ENCODE measurements around the gene PTPRN2. TPM values are rescaled to one million over a fixed set of nuclear protein-coding genes. Genes with fewer than 3 reads are reported as not detected.

The PTPRN2 gene
- total and polyA plus RNA-seq, 8 donors = 12.2 to 49.2 (median 31.8) TPM

DNA sequence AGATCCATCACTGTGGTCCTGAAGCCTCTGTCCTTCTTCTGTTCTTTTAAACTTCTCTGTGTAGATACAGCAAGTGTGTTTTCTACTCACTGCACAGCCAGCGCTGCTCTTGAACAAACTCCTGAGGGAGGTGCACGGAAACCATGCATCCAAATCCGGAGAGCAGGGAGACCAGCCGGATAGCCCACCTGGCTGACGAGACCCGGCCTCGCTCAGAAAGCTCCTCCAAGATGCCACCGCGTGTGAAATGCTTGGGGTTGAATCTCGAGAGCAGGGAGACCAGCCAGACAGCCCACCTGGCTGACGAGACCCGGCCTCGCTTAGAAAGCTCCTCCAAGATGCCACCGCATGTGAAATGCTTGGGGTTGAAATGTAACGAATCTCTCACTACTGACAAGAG, 602.0 kb downstream of the PTPRN2 start:
- TF ChIP-seq, protein P1, sequence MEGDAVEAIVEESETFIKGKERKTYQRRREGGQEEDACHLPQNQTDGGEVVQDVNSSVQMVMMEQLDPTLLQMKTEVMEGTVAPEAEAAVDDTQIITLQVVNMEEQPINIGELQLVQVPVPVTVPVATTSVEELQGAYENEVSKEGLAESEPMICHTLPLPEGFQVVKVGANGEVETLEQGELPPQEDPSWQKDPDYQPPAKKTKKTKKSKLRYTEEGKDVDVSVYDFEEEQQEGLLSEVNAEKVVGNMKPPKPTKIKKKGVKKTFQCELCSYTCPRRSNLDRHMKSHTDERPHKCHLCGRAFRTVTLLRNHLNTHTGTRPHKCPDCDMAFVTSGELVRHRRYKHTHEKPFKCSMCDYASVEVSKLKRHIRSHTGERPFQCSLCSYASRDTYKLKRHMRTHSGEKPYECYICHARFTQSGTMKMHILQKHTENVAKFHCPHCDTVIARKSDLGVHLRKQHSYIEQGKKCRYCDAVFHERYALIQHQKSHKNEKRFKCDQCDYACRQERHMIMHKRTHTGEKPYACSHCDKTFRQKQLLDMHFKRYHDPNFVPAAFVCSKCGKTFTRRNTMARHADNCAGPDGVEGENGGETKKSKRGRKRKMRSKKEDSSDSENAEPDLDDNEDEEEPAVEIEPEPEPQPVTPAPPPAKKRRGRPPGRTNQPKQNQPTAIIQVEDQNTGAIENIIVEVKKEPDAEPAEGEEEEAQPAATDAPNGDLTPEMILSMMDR (IDR thresholded peaks at IDR 0.05) = no peak
- no peak for FAIRE-seq
- DNase-seq = no peak

DNA sequence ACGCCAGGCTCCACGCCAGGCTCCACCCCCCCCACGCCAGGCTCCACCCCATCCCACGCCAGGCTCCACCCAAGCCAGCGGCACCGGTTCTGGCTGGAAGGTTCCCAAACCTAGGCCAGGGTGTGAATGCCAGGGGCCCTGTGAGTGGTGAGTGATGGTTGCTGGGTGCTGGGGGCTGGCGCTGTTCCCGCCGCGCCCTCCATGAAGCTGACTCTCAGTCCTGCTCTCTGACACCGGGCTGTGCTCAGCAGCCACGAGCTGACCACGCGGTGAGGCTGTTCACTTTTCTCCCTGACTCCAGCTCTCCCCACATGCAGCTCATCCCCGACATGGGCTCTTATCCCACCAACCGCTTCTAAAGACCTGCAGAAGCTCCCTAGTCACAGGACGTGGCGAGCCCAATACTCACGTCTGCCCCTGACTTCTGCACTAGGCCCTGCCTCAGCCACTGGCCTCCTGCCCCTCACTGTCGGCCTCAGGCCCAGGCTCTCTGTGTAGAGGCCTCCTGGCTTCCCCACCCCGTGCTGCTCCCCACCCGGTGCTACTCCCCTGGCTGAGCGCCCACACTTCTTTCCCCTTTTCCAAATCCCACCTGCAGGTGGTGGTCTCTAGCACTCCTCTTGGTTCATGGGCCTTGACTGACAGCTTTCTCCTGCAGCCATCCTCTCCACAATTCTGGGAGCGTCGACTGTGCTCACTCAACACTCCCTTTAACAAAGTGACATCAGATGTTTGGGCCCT, 603.0 kb downstream of the PTPRN2 start:
- H3K9me3 ChIP-seq = no peaks in the 10 kb centered on the region
- no peaks in the 10 kb centered on the region for H3K27me3 ChIP-seq
- FAIRE-seq = no peak
- no peaks in the 10 kb centered on the region for H3K4me1 ChIP-seq
- TF ChIP-seq, protein P1 (IDR thresholded peaks at IDR 0.05) = no peak
- no peak overlapping the region for H3K27ac ChIP-seq
- no peak for DNase-seq
- no peak overlapping the region for H3K4me3 ChIP-seq
- 84 to 93% methylated on average over 21 to 23 of the region's 25 CpGs for WGBS, 2 donors
- ATAC-seq = no peak
- intact Hi-C loops (cut with DNase I) = no loop called here
- no peaks in the 10 kb centered on the region for H3K36me3 ChIP-seq

More for the DNA sequence above, 602.0 kb downstream of the PTPRN2 start:
- 88 to 90% methylated on average over 15 of the region's 15 CpGs for WGBS, 2 donors
- Histone ChIP-seq H3K4me1 (no peaks in the 10 kb centered on the region), H3K36me3 (no peaks in the 10 kb centered on the region), H3K4me3 (no peak overlapping the region), H3K27ac (no peak overlapping the region), H3K9me3 (no peaks in the 10 kb centered on the region), H3K27me3 (no peaks in the 10 kb centered on the region)
- no peak for ATAC-seq
- intact Hi-C loops (cut with DNase I) = no loop called here

DNA sequence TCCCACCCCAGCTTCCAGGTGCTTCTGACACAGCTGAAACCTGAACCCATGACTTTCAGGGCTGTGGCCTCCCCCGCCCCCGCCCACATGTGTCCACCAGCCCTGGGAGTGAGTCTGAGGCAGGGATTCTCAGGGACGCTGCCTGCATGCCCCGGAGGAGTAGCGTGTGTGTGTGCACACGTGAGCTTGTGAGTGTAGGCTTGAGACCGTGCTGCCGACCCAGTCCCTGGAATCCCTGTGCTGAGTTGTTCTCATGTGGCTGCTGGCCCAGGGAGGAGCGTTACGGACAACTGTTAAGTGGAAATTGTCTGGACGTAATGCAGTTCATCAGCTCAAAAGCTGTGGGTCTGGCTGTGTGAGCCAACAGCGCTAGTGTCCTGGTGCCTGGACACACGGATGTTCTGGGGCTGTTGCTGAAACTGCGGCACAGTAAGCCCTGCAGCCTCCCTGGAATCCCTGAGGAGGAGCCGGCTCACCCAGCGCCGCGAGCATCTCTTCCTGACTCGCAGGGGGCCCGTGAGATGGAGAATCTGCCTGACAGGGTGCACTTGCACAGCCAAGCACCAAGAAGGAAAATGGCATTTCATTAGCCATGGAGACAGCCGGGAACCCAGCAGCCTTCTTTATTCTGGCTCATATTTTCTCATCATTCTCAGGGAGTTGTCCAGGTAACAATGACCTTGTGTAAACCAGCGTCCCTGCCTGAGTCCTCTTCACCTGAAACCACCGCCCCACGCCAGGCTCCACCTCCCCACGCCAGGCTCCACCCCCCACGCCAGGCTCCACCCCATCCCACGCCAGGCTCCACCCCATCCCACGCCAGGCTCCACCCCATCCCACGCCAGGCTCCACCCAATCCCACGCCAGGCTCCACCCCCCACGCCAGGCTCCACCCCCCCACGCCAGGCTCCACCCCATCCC, 603.9 kb downstream of the PTPRN2 start:
- WGBS, 2 donors = 83 to 84% methylated on average over 31 to 32 of the region's 32 CpGs

DNA sequence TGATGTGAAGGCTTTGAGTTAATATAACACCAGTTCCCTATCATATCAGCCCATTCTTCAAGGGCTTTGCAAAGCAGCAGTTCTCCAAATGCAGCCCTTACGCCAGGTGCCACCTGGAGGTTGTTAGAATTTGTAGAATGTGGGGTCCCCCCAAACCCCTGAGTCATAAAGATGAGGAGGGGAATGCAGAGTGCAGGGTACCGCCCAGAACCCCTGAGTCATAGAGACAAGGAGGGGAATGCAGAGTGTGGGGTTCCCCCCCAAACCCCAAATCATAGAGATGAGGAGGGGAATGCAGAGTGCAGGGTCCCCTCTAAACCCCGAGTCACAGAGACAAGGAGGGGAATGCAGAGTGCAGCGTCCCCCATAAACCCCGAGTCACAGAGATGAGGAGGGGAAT, 605.8 kb downstream of the PTPRN2 start:
- Histone ChIP-seq H3K4me1 (no peaks in the 10 kb centered on the region), H3K4me3 (no peak overlapping the region), H3K36me3 (no peaks in the 10 kb centered on the region), H3K9me3 (no peaks in the 10 kb centered on the region), H3K27me3 (no peaks in the 10 kb centered on the region), H3K27ac (no peak overlapping the region)
- ATAC-seq (peak in 1 of 4 donors; percentile 18), FAIRE-seq (no peak), DNase-seq (no peak)
- intact Hi-C loops (cut with DNase I) = no loop called here
- 64 to 72% methylated on average over 3 to 5 of the region's 5 CpGs for WGBS, 2 donors
- TF ChIP-seq, protein P1 (IDR thresholded peaks at IDR 0.05) = no peak

More for the DNA sequence above, 603.9 kb downstream of the PTPRN2 start:
- Histone ChIP-seq H3K27me3 (no peaks in the 10 kb centered on the region), H3K4me1 (no peaks in the 10 kb centered on the region), H3K36me3 (no peaks in the 10 kb centered on the region), H3K4me3 (no peak overlapping the region), H3K9me3 (no peaks in the 10 kb centered on the region), H3K27ac (no peak overlapping the region)
- DNase-seq (no peak), FAIRE-seq (no peak), ATAC-seq (no peak)
- intact Hi-C loops (cut with DNase I) = no loop called here
- TF ChIP-seq, protein P1 (IDR thresholded peaks at IDR 0.05) = no peak
